ENCODE results near the gene EEIG1. TPM values are rescaled to one million over a fixed set of nuclear protein-coding genes. Genes with fewer than 3 reads are reported as not detected.

EEIG1 gene
- total RNA-seq, 1 donor, result 15.5 TPM

DNA sequence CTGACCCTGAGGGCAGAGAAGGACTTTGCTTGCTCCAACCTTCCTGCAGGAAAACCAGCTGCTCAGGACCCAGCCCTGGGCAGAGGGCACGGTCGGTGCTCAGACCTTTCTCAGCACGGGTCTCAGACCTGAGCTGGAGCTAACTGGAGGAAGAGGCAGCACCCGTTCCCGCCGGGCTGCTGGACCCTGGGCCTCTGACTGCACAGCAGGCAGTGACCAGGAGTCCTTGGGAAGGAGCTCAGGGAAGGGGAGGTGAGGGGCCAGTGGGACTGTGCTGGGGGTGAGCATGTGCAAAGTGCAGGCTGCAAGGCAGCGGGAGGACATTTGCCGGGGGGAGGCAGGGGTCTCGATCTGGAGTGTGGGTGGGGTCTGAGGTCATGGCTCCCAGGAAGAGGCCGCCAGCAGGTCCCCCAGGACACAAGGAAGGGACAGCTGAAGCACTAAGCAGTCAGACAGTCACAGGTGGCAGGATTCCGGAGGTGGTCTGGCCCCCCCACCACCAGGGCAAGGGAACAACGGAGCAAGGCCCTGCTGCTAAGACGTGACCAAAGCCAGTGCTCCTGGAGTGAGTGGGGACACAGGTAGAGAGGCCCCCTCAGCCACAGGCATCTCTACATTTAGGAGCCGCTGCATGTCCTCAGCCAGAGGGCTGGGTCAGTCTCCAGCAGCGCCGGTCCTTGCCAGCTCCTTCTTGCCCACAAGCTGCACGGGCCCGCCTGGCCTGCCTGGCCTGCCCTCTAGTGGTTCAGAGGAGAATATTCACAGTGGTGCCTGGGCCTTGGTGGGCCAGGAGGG is 38.4 kb downstream of the EEIG1 start:
- TF ChIP-seq, protein P1, sequence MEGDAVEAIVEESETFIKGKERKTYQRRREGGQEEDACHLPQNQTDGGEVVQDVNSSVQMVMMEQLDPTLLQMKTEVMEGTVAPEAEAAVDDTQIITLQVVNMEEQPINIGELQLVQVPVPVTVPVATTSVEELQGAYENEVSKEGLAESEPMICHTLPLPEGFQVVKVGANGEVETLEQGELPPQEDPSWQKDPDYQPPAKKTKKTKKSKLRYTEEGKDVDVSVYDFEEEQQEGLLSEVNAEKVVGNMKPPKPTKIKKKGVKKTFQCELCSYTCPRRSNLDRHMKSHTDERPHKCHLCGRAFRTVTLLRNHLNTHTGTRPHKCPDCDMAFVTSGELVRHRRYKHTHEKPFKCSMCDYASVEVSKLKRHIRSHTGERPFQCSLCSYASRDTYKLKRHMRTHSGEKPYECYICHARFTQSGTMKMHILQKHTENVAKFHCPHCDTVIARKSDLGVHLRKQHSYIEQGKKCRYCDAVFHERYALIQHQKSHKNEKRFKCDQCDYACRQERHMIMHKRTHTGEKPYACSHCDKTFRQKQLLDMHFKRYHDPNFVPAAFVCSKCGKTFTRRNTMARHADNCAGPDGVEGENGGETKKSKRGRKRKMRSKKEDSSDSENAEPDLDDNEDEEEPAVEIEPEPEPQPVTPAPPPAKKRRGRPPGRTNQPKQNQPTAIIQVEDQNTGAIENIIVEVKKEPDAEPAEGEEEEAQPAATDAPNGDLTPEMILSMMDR (IDR thresholded peaks at IDR 0.05; ENCODE audit: insufficient read depth, low read depth, low read length), result peak; percentile 86
- H3K4me3 ChIP-seq (ENCODE audit: low read depth, low read length), result no peak overlapping the region
- peak; percentile 64 for DNase-seq (ENCODE audit: low read depth)

DNA sequence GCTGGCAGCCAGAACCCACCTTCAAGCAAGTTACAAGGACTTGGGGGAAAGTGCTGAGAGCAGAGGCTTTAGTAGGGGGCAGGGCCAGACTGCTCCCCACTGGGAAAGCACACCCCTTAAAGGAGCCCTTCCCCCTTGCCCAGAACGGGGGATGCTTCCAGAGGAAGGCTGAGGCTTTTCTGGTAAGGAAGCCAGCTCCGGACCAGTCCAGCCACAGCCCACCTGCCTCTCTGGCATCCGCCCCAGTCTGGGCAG is 38.9 kb downstream of the EEIG1 start:
- no peak for DNase-seq (ENCODE audit: low read depth)
- H3K4me3 ChIP-seq (ENCODE audit: low read depth, low read length), result no peak overlapping the region
- TF ChIP-seq, protein P1 (IDR thresholded peaks at IDR 0.05; ENCODE audit: insufficient read depth, low read depth, low read length), result no peak

DNA sequence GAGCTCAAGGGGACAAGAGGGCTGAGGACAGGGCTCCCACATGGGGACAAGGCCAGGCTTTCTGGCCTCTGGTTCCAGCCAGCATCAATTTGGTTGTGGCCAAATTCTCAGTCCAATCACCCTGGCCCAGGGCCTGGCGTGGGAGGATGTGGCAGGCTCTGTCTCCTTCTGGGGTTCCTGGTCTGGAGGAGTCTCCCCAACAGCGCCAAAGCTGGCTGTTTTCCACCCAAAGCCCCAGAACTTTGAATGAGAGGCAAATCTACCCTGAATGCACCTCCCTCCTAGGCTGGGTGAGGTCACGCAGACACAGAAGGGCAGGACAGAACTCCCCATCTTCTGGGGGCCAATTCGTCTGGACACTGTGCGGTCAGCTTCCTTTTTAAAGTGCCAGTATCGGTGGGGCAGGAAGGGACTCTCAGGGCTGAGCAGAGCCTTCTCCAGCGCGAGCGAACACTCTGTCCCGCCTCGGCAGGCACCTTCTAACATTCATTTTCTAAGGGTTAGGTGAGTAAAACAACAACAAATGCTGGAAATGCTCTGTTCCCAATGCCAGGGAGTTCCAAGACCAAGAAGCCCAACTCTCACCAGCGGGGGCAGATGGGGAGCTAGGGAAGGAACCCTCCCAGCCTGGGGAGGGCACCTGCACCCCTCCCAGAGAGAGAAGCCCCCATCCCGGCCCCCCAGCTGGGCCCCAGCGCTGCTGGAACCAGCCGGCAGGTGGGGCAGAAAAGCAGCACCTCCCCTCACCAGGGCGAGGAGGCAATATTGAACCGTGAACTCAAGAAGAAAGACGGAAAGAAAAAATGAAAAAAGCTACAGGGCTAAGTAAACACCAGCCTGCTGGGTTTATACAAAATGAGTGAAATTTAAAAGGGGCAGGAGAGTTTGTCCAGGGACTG is 39.5 kb downstream of the EEIG1 start:
- TF ChIP-seq, protein P1 (IDR thresholded peaks at IDR 0.05; ENCODE audit: insufficient read depth, low read depth, low read length), result no peak
- no peak overlapping the region for H3K4me3 ChIP-seq (ENCODE audit: low read depth, low read length)

DNA sequence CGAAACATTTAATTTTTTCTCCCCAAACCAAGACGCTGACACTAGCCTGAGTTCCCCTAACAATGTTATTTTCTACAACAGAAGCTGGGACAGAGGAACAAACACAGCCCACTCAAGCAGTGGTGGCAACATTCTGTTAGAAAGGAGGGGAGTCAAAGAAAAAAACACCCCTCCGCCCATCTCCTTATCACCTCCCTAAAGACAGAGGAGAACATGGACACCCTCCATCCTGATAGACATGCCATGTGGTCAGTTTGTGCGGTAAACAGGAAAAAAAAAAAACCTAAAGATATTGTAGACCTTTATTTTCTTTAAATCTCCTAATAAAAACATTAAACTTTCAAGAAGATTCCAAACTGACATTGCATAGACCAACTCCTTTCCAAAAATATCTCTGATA is 40.2 kb downstream of the EEIG1 start:
- TF ChIP-seq, protein P1 (IDR thresholded peaks at IDR 0.05; ENCODE audit: insufficient read depth, low read depth, low read length), result no peak
- DNase-seq (ENCODE audit: low read depth), result no peak
- no peak overlapping the region for H3K4me3 ChIP-seq (ENCODE audit: low read depth, low read length)

More for the DNA sequence above, 39.5 kb downstream of the EEIG1 start:
- no peak for DNase-seq (ENCODE audit: low read depth)

DNA sequence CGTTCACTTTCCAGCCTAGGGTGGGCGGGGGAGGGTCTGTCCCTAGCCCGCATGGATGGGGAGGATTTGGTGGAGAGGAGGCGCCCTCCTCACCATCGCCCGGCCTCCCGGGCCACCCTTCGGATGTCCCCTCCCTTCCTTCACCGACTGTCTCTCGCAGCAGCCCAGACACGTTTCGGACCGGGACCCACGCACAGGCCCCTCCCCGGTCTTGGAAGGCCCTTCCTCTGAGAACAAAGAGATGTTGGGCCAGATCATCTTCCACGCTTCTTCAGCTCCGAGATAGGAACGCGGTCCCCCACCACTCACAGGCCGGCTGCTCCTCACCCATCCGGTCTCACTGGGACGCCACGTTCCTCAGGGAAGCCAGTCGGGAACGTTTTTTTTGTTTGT is 42.5 kb downstream of the EEIG1 start:
- peak overlapping the region; percentile 82 for H3K4me3 ChIP-seq (ENCODE audit: low read depth, low read length)
- TF ChIP-seq, protein P1 (IDR thresholded peaks at IDR 0.05; ENCODE audit: insufficient read depth, low read depth, low read length), result no peak
- no peak for DNase-seq (ENCODE audit: low read depth)

DNA sequence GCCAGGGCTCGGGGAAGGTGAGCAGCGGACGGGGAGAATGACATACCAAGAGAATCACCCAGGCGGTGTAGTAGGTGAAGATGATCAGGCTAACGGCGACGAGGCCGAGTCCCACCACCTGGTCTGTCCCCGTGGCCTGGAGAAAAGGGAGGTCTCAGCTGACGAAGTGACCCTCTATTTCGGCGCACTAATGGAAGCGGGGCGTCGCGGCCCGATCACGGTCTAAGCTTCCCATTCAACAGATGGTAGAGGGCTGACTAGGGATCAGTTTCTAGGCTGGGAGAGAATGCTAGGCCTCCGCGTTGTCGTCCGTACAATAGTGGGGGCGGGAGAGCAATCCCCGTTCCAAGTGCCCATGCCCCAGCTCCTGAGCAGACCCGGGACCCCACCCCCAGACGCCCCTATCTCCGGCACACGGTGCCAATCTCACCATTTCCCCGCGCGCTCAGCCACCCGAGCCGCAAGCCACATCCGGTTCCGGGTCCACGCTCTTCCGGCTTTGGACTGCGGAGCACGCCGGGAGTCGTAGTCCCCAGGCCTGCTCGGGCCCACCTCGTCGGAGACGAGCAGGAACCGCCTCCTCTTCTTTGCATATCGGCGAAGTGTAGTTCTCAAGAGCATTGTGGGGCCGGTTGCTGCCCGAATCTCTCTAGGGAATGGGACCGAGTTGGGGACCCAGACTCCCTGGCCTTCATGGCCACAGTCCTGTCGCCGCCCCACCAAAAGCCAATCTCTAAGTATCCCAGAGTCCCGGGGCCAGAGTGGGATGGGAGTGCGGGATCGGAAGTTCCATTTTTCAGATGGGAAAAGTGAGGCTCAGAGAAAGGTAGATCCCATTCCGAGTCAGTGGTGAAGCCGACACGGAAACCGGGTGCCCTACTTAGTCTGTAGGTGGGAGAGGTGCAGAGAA is 43.1 kb downstream of the EEIG1 start, which contains the start of gene DPM2:
TSS of gene DPM2 (minus strand) at position 467 of the 910 bp plus-strand sequence. CDS start at position 433, 34 bp downstream.
- H3K4me3 ChIP-seq (ENCODE audit: low read depth, low read length), result peak within 1 kb of the TSS; percentile 82
- TF ChIP-seq, protein P1 (IDR thresholded peaks at IDR 0.05; ENCODE audit: insufficient read depth, low read depth, low read length), result no peak
- peak; percentile 80 for DNase-seq (ENCODE audit: low read depth)

All from fibroblast of villous mesenchyme (primary cell).